GM23338 (cell line): ENCODE data around the gene STK32C. TPM values are rescaled to one million over a fixed set of nuclear protein-coding genes. Genes with fewer than 3 reads are reported as not detected.

Experiments used
- ATAC-seq: fragments of 200-7000 bp; cut with Tn5 transposase; 3 replicates; pipeline ENCODE4 v1.9.1; 2020
- DNase-seq: peaks from one replicate; pipeline ENCODE4 v3.0.0-alpha.2; 2015; ENCODE audit warnings: low spot score
- H2AFZ ChIP-seq: fragments of 200-600 bp; sonication (generic); 2 replicates; pipeline ENCODE4 v1.8.0; 2016; ENCODE audit warnings: antibody characterized with exemption, mild to moderate bottlenecking, moderate library complexity
- H3F3A ChIP-seq: fragments of 200-600 bp; sonication (generic); replicated peaks from 2 replicates; pipeline ENCODE4 v1.8.0; 2017; ENCODE audit warnings: antibody characterized with exemption, mixed run types, low read depth
- H3K27ac ChIP-seq: fragments of 200-600 bp; sonication (generic); 2 replicates; pipeline ENCODE4 v1.6.1; 2016; ENCODE audit warnings: low read depth
- H3K27me3 ChIP-seq: fragments of 200-600 bp; sonication (generic); 2 replicates; pipeline ENCODE4 v1.8.0; 2016; ENCODE audit warnings: mild to moderate bottlenecking, mixed run types, moderate library complexity; ENCODE audit not compliant: insufficient read depth
- H3K36me3 ChIP-seq: fragments of 200-600 bp; sonication (generic); 2 replicates; pipeline ENCODE4 v1.8.0; 2016; ENCODE audit warnings: mild to moderate bottlenecking; ENCODE audit not compliant: insufficient read depth
- H3K4me1 ChIP-seq: fragments of 200-600 bp; sonication (generic); 2 replicates; pipeline ENCODE4 v1.8.0; 2016; ENCODE audit warnings: mild to moderate bottlenecking, moderate library complexity; ENCODE audit not compliant: insufficient read depth
- H3K4me2 ChIP-seq: fragments of 200-600 bp; sonication (generic); 2 replicates; pipeline ENCODE4 v1.7.1; 2017; ENCODE audit warnings: mixed run types
- H3K4me3 ChIP-seq: fragments of 200-600 bp; sonication (generic); 2 replicates; pipeline ENCODE4 v1.6.1; 2016; ENCODE audit warnings: mixed run types
- H3K79me2 ChIP-seq: fragments of 200-600 bp; sonication (generic); replicated peaks from 2 replicates; pipeline ENCODE4 v1.8.0; 2017; ENCODE audit warnings: mild to moderate bottlenecking; ENCODE audit not compliant: insufficient read depth
- H3K9me2 ChIP-seq: fragments of 200-600 bp; sonication (generic); 2 replicates; pipeline ENCODE4 v1.8.0; 2017; ENCODE audit not compliant: insufficient read depth
- H4K20me1 ChIP-seq: fragments of 200-600 bp; sonication (generic); replicated peaks from 2 replicates; pipeline ENCODE4 v1.8.0; 2017; ENCODE audit warnings: mild to moderate bottlenecking; ENCODE audit not compliant: insufficient read depth
- H3K27ac Mint-ChIP-seq: 2 replicates; pipeline ENCODE4 v1.8.0; 2020; ENCODE audit warnings: inconsistent platforms, mild to moderate bottlenecking, moderate library complexity, mixed read lengths
- H3K27me3 Mint-ChIP-seq: 3 replicates; pipeline ENCODE4 v1.8.0; 2022; ENCODE audit warnings: low read depth, mild to moderate bottlenecking, moderate library complexity, mixed read lengths, inconsistent platforms; ENCODE audit not compliant: insufficient read depth, poor library complexity
- H3K36me3 Mint-ChIP-seq: 3 replicates; pipeline ENCODE4 v1.8.0; 2021; ENCODE audit warnings: low read depth, mild to moderate bottlenecking, inconsistent platforms, moderate library complexity, mixed read lengths
- H3K4me1 Mint-ChIP-seq: 3 replicates; pipeline ENCODE4 v1.8.0; 2020; ENCODE audit warnings: mild to moderate bottlenecking, inconsistent platforms, mixed read lengths
- H3K4me3 Mint-ChIP-seq: 3 replicates; pipeline ENCODE4 v1.8.0; 2021; ENCODE audit warnings: moderate library complexity, mild to moderate bottlenecking, inconsistent platforms, mixed read lengths
- H3K9me3 Mint-ChIP-seq: 3 replicates; pipeline ENCODE4 v1.8.0; 2020; ENCODE audit warnings: moderate library complexity, mild to moderate bottlenecking, inconsistent platforms, mixed read lengths
- CREB1 ChIP-seq: fragments of 250-450 bp; sonication (Bioruptor Pico); IDR thresholded peaks from 2 replicates; pipeline ENCODE4 v1.5.0; 2020; ENCODE audit warnings: low read depth, mild to moderate bottlenecking, moderate library complexity
- ETS1 ChIP-seq: IDR thresholded peaks from 2 replicates; pipeline ENCODE4 v1.6.1; 2016; ENCODE audit warnings: antibody characterized with exemption
- EZH2 ChIP-seq: fragments of 200-600 bp; sonication (generic); IDR thresholded peaks from one replicate; pipeline ENCODE4 v1.8.0; 2017; ENCODE audit warnings: antibody characterized with exemption, mild to moderate bottlenecking, low read depth; ENCODE audit not compliant: unreplicated experiment
- EZH2phosphoT487 ChIP-seq: fragments of 200-600 bp; sonication (generic); IDR thresholded peaks from one replicate; pipeline ENCODE4 v1.8.1; 2018; ENCODE audit warnings: antibody characterized with exemption; ENCODE audit not compliant: unreplicated experiment
- JUNB ChIP-seq: IDR thresholded peaks from one replicate; pipeline ENCODE4 v1.6.1; 2016; ENCODE audit warnings: antibody characterized with exemption; ENCODE audit not compliant: unreplicated experiment
- NANOG ChIP-seq: IDR thresholded peaks from 2 replicates; pipeline ENCODE4 v1.6.1; 2016; ENCODE audit warnings: antibody characterized with exemption, borderline replicate concordance
- POLR2AphosphoS5 ChIP-seq: IDR thresholded peaks from 2 replicates; pipeline ENCODE4 v1.6.1; 2016; ENCODE audit warnings: antibody characterized with exemption, low read depth
- REST ChIP-seq: IDR thresholded peaks from one replicate; pipeline ENCODE4 v1.6.1; 2018; ENCODE audit warnings: antibody characterized with exemption; ENCODE audit not compliant: unreplicated experiment
- STAT1 ChIP-seq: IDR thresholded peaks from one replicate; pipeline ENCODE4 v1.6.1; 2016; ENCODE audit warnings: antibody characterized with exemption; ENCODE audit not compliant: unreplicated experiment
- ZNF114 ChIP-seq: fragments of 250-450 bp; sonication (Bioruptor Pico); IDR thresholded peaks from 2 replicates; pipeline ENCODE4 v1.5.0; 2020; ENCODE audit warnings: mild to moderate bottlenecking, moderate library complexity
- ZNF331 ChIP-seq: fragments of 250-450 bp; sonication (Bioruptor Pico); IDR thresholded peaks from 2 replicates; pipeline ENCODE4 v1.5.0; 2020; ENCODE audit warnings: low read depth, mild to moderate bottlenecking, moderate library complexity
- polyA plus RNA-seq: library from polyadenylated mRNA; unstranded; fragments of >200 nt; fragmentation: Nextera tagmentation; extraction: Ambion mirVana; gene quantifications from 2 replicates; pipeline ENCODE4 v1.2.1, GENCODE V29; 2016
- total RNA-seq: library from RNA; depleted of rRNA; stranded (reverse); fragments of >200 nt; shearing (Covaris generic); gene quantifications from 2 replicates; pipeline ENCODE4 v1.2.3, GENCODE V29; 2014
- TF ChIP-seq, protein P1 (sequence below), 2 experiments: fragments of 200-600 bp in 1 of 2; sonication (generic) in 1 of 2; conservative IDR thresholded peaks; 2 replicates each; pipeline versions ENCODE4 v1.5.1 to v1.6.1; 2016 to 2017; ENCODE audit warnings: antibody characterized with exemption in 2 of 2, low read depth in 2 of 2, mild to moderate bottlenecking in 2 of 2, moderate library complexity in 1 of 2
- TF ChIP-seq, protein P2 (sequence below): fragments of 250-450 bp; sonication (Bioruptor Pico); IDR thresholded peaks from 2 replicates; pipeline ENCODE4 v1.5.0; 2020; ENCODE audit warnings: mild to moderate bottlenecking, moderate library complexity

STK32C gene
- total and polyA plus RNA-seq, 2 experiments from 2014 or later, result 10.2 to 20.5 TPM

DNA sequence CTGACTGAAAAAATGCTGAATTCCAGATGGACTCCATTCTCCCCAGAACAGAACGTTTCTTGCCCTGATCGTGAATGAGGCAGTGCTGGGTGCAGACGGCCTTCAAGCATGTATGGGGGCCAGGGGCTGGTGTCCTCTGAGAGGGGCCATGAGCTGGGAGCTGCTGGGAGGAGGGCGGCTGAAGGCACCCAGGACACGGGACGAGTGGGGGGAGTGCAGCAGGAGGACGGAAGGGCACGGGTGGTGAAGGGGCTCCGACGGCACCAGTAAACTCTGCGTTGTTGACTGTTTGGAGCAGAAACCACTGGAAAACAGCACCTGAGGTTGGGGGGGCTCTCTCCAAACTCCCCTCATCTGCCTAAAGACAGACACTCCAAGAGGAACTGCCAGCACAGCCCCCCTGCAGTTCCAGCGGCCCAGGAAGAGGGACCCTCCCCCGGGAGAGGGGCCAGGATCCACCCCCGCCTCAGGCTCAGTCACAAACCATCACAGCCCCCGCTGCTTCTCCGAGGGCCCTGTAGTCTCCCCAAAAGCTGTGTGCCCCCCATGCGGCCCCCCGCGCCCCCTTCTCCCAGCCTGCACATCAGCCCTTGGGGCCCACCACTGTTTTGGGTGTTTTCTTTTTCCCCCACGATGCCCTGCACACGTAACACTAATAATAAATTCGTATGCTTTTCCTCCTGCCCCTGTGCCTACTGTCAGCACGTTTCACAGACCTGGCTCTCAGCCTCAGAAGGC is 65.5 kb downstream of the STK32C start:
- Histone ChIP-seq H3F3A (no peaks in the 10 kb centered on the region), H3K36me3 (no peaks in the 10 kb centered on the region), H3K9me2 (no peaks in the 10 kb centered on the region), H3K4me2 (no peak overlapping the region), H3K27ac (no peak overlapping the region), H3K4me3 (no peak overlapping the region), H2AFZ (no peak overlapping the region), H3K27me3 (no peaks in the 10 kb centered on the region), H3K79me2 (no peaks in the 10 kb centered on the region), H3K4me1 (no peaks in the 10 kb centered on the region), H4K20me1 (no peaks in the 10 kb centered on the region)
- Mint-ChIP-seq H3K36me3 (no peaks in the 10 kb centered on the region), H3K4me1 (peaks cover 11% of the 10 kb centered on the region), H3K9me3 (no peaks in the 10 kb centered on the region), H3K27me3 (peaks cover 10% of the 10 kb centered on the region), H3K4me3 (no peak overlapping the region), H3K27ac (0 out of 2 replicates have a peak overlapping the region, but pooled peaks have one; percentile 65)
- no peak for ATAC-seq
- no peak for DNase-seq
- TF ChIP-seq JUNB, result no peak
- TF ChIP-seq EZH2phosphoT487, result no peak
- TF ChIP-seq STAT1, result no peak
- no peak for TF ChIP-seq ETS1
- TF ChIP-seq, protein P1, sequence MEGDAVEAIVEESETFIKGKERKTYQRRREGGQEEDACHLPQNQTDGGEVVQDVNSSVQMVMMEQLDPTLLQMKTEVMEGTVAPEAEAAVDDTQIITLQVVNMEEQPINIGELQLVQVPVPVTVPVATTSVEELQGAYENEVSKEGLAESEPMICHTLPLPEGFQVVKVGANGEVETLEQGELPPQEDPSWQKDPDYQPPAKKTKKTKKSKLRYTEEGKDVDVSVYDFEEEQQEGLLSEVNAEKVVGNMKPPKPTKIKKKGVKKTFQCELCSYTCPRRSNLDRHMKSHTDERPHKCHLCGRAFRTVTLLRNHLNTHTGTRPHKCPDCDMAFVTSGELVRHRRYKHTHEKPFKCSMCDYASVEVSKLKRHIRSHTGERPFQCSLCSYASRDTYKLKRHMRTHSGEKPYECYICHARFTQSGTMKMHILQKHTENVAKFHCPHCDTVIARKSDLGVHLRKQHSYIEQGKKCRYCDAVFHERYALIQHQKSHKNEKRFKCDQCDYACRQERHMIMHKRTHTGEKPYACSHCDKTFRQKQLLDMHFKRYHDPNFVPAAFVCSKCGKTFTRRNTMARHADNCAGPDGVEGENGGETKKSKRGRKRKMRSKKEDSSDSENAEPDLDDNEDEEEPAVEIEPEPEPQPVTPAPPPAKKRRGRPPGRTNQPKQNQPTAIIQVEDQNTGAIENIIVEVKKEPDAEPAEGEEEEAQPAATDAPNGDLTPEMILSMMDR (conservative IDR thresholded peaks at IDR 0.05; ENCODE audit: low read depth in 2 of 2), result no peak
- no peak for TF ChIP-seq POLR2AphosphoS5
- no peak for TF ChIP-seq REST
- TF ChIP-seq, protein P2, sequence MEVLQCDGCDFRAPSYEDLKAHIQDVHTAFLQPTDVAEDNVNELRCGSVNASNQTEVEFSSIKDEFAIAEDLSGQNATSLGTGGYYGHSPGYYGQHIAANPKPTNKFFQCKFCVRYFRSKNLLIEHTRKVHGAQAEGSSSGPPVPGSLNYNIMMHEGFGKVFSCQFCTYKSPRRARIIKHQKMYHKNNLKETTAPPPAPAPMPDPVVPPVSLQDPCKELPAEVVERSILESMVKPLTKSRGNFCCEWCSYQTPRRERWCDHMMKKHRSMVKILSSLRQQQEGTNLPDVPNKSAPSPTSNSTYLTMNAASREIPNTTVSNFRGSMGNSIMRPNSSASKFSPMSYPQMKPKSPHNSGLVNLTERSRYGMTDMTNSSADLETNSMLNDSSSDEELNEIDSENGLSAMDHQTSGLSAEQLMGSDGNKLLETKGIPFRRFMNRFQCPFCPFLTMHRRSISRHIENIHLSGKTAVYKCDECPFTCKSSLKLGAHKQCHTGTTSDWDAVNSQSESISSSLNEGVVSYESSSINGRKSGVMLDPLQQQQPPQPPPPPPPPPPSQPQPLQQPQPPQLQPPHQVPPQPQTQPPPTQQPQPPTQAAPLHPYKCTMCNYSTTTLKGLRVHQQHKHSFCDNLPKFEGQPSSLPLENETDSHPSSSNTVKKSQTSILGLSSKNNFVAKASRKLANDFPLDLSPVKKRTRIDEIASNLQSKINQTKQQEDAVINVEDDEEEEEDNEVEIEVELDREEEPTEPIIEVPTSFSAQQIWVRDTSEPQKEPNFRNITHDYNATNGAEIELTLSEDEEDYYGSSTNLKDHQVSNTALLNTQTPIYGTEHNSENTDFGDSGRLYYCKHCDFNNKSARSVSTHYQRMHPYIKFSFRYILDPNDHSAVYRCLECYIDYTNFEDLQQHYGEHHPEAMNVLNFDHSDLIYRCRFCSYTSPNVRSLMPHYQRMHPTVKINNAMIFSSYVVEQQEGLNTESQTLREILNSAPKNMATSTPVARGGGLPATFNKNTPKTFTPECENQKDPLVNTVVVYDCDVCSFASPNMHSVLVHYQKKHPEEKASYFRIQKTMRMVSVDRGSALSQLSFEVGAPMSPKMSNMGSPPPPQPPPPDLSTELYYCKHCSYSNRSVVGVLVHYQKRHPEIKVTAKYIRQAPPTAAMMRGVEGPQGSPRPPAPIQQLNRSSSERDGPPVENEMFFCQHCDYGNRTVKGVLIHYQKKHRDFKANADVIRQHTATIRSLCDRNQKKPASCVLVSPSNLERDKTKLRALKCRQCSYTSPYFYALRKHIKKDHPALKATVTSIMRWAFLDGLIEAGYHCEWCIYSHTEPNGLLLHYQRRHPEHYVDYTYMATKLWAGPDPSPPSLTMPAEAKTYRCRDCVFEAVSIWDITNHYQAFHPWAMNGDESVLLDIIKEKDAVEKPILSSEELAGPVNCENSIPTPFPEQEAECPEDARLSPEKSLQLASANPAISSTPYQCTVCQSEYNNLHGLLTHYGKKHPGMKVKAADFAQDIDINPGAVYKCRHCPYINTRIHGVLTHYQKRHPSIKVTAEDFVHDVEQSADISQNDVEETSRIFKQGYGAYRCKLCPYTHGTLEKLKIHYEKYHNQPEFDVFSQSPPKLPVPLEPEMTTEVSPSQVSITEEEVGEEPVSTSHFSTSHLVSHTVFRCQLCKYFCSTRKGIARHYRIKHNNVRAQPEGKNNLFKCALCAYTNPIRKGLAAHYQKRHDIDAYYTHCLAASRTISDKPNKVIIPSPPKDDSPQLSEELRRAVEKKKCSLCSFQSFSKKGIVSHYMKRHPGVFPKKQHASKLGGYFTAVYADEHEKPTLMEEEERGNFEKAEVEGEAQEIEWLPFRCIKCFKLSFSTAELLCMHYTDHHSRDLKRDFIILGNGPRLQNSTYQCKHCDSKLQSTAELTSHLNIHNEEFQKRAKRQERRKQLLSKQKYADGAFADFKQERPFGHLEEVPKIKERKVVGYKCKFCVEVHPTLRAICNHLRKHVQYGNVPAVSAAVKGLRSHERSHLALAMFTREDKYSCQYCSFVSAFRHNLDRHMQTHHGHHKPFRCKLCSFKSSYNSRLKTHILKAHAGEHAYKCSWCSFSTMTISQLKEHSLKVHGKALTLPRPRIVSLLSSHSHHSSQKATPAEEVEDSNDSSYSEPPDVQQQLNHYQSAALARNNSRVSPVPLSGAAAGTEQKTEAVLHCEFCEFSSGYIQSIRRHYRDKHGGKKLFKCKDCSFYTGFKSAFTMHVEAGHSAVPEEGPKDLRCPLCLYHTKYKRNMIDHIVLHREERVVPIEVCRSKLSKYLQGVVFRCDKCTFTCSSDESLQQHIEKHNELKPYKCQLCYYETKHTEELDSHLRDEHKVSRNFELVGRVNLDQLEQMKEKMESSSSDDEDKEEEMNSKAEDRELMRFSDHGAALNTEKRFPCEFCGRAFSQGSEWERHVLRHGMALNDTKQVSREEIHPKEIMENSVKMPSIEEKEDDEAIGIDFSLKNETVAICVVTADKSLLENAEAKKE, result no peak
- no peak for TF ChIP-seq ZNF114 (CRISPR knock-in tag)
- TF ChIP-seq CREB1 (CRISPR knock-in tag), result no peak
- no peak for TF ChIP-seq EZH2
- TF ChIP-seq ZNF331 (CRISPR knock-in tag), result no peak
- no peak for TF ChIP-seq NANOG
